DMS53 treated with DMSO at 0.1 percent for 48 hours (cell line): ENCODE measurements around the gene MYO1A.
"Not testable (repeated sequence)": the region's sequence is repeated elsewhere in the genome, so short reads cannot be mapped to it uniquely, and the experiment has no call there.

Experiments used
- DNase-seq: peaks from one replicate; lab custom pipeline; 2025; ENCODE audit not compliant: unreplicated experiment; lab: John Stamatoyannopoulos, UW

The MYO1A gene

GRCh38 chr12:56996793-56997545 is 53.0 kb downstream of the MYO1A start:
- no peak for DNase-seq

GRCh38 chr12:56995930-56996496 is 53.9 kb downstream of the MYO1A start:
- DNase-seq, result no peak

GRCh38 chr12:56995201-56995929 is 54.6 kb downstream of the MYO1A start:
- DNase-seq, result no peak

- no peak for DNase-seq
These were observed 55.6 kb downstream of the MYO1A start for GRCh38 chr12:56994231-56994746.

- no peak for DNase-seq
These were observed 56.6 kb downstream of the MYO1A start for GRCh38 chr12:56993346-56993745.

GRCh38 chr12:56991319-56992246 is 58.3 kb downstream of the MYO1A start:
- no peak for DNase-seq

- no peak for DNase-seq
These were observed 59.1 kb downstream of the MYO1A start for GRCh38 chr12:56990648-56991318.

- DNase-seq, result no peak
These were observed 59.9 kb downstream of the MYO1A start for GRCh38 chr12:56989861-56990610.

- no peak for DNase-seq
These were observed 61.7 kb downstream of the MYO1A start for GRCh38 chr12:56988207-56988739.

- DNase-seq, result peak; percentile 86
These were observed 62.3 kb downstream of the MYO1A start for GRCh38 chr12:56987551-56988053.

GRCh38 chr12:56987011-56987410 is 62.9 kb downstream of the MYO1A start:
- DNase-seq, result no peak

- peak; percentile 97 for DNase-seq
These were observed 64.2 kb downstream of the MYO1A start for GRCh38 chr12:56985714-56986113.

- no peak for DNase-seq
These were observed 66.5 kb downstream of the MYO1A start for GRCh38 chr12:56983386-56983785.

- not testable (repeated sequence) for DNase-seq
These were observed 67.2 kb downstream of the MYO1A start for GRCh38 chr12:56982578-56983236.

- no peak for DNase-seq
These were observed 68.9 kb downstream of the MYO1A start for GRCh38 chr12:56980941-56981530.

- no peak for DNase-seq
These were observed 69.7 kb downstream of the MYO1A start for GRCh38 chr12:56980268-56980667.

- DNase-seq, result no peak
These were observed 70.3 kb downstream of the MYO1A start for GRCh38 chr12:56979628-56980027.
